ENCODE data around the gene SCT. TPM values are rescaled to one million over a fixed set of nuclear protein-coding genes. Genes with fewer than 3 reads are reported as not detected.

The SCT gene
- polyA plus RNA-seq, 3 donors, result not detected

DNA sequence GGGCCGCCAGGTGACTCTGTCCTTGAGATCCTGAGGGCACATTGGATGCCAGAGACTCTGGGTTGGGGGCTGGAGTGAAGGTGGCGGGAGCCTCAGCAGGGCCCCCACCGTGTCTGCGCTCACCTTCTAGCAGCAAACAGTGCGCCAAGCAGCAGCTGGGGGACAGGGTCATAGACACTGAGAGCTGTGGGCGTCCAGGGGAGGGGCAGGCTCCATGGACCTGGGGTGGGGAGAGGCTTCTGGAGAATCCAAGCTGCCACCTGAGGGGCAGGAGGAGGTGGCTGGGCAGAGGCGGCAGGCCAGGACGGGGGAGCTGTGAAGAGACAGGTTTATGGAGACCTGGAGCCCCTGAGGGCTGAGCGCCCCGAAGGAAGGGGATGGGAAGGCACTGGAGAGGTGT, 42.7 kb downstream of the SCT start:
- Histone ChIP-seq H4K20me1 (ENCODE audit: insufficient read depth, low read length) (peaks cover 81% of the 10 kb centered on the region), H3K9me3 (replicated peaks in 1 of 2; ENCODE audit: control insufficient read depth in 1 of 2, insufficient read depth in 1 of 2, low read length in 2 of 2) (no peaks in the 10 kb centered on the region), H2AFZ (ENCODE audit: insufficient read depth, low read depth, low read length, poor library complexity, severe bottlenecking) (no peak overlapping the region), H3K9ac (ENCODE audit: insufficient read depth, low read length, poor library complexity, severe bottlenecking) (no peak overlapping the region), H3K4me2 (replicated peaks; ENCODE audit: extremely low read depth, low read length, poor library complexity, severe bottlenecking) (no peak overlapping the region), H3K4me3 (replicated peaks in 1 of 3; ENCODE audit: low read depth in 2 of 3, low read length in 3 of 3) (no peak overlapping the region), H3K79me2 (ENCODE audit: insufficient read depth, low read length) (peaks cover 67% of the 10 kb centered on the region), H3K4me1 (ENCODE audit: control insufficient read depth in 1 of 2, insufficient read depth in 2 of 2, low read length in 2 of 2) (peaks cover 23 to 32% of the 10 kb centered on the region in 2 donors), H3K36me3 (replicated peaks in 1 of 2; ENCODE audit: control insufficient read depth in 1 of 2, insufficient read depth in 2 of 2, low read length in 2 of 2) (peaks cover 45 to 60% of the 10 kb centered on the region in 2 donors), H3K27ac (ENCODE audit: low read depth in 1 of 2, low read length in 2 of 2) (no peak overlapping the region), H3K27me3 (ENCODE audit: control insufficient read depth in 2 of 2, insufficient read depth in 2 of 2, low read length in 2 of 2) (no peaks in the 10 kb centered on the region)
- intact Hi-C loops (cut with micrococcal nuclease), result no loop called here
- peaks cover 55 to 72% of the 10 kb centered on the region in 2 donors for H3K36me3 Mint-ChIP-seq
- H3K4me3 Mint-ChIP-seq, result no peak overlapping the region
- DNase-seq, result no peak
- peak overlapping the region in 1 of 7 donors; percentile 68 for H3K27ac Mint-ChIP-seq
- WGBS (ENCODE audit: insufficient coverage), result 98% methylated on average over 5 of the region's 10 CpGs
- TF ChIP-seq, protein P1, sequence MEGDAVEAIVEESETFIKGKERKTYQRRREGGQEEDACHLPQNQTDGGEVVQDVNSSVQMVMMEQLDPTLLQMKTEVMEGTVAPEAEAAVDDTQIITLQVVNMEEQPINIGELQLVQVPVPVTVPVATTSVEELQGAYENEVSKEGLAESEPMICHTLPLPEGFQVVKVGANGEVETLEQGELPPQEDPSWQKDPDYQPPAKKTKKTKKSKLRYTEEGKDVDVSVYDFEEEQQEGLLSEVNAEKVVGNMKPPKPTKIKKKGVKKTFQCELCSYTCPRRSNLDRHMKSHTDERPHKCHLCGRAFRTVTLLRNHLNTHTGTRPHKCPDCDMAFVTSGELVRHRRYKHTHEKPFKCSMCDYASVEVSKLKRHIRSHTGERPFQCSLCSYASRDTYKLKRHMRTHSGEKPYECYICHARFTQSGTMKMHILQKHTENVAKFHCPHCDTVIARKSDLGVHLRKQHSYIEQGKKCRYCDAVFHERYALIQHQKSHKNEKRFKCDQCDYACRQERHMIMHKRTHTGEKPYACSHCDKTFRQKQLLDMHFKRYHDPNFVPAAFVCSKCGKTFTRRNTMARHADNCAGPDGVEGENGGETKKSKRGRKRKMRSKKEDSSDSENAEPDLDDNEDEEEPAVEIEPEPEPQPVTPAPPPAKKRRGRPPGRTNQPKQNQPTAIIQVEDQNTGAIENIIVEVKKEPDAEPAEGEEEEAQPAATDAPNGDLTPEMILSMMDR (IDR thresholded peaks at IDR 0.05), result no peak
- H3K4me1 Mint-ChIP-seq, result peaks cover 34% of the 10 kb centered on the region
- H3K9me3 Mint-ChIP-seq, result no peaks in the 10 kb centered on the region
- H3K27me3 Mint-ChIP-seq (ENCODE audit: low read depth in 3 of 3), result no peaks in the 10 kb centered on the region

DNA sequence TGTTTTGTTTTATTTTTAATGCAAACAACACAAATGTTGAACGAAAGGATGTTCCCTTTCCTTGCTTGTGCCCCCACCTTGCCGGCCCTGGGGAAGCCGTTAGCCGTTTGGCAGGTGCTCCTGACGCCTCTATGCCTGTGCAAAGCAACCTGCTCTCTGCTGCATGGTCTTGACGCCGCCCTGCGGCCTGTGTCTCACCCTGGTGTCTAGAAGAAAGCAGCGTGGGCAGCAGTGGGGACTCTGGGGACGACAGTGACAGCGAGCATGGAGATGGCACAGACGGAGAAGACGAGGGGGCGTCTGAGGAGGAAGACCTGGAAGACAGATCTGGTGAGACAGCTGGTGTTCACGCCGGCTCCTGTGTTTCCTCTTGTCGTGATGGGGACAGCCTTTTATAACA, 45.2 kb downstream of the SCT start:
- Histone ChIP-seq H3K27ac (ENCODE audit: low read depth in 1 of 2, low read length in 2 of 2) (no peak overlapping the region), H3K9me3 (replicated peaks in 1 of 2; ENCODE audit: control insufficient read depth in 1 of 2, insufficient read depth in 1 of 2, low read length in 2 of 2) (no peaks in the 10 kb centered on the region), H2AFZ (ENCODE audit: insufficient read depth, low read depth, low read length, poor library complexity, severe bottlenecking) (no peak overlapping the region), H3K36me3 (replicated peaks in 1 of 2; ENCODE audit: control insufficient read depth in 1 of 2, insufficient read depth in 2 of 2, low read length in 2 of 2) (peaks cover 35 to 44% of the 10 kb centered on the region in 2 donors), H4K20me1 (ENCODE audit: insufficient read depth, low read length) (peaks cover 90% of the 10 kb centered on the region), H3K4me3 (replicated peaks in 1 of 3; ENCODE audit: low read depth in 2 of 3, low read length in 3 of 3) (no peak overlapping the region), H3K4me1 (ENCODE audit: control insufficient read depth in 1 of 2, insufficient read depth in 2 of 2, low read length in 2 of 2) (peaks cover 16 to 34% of the 10 kb centered on the region in 2 donors), H3K4me2 (replicated peaks; ENCODE audit: extremely low read depth, low read length, poor library complexity, severe bottlenecking) (no peak overlapping the region), H3K27me3 (ENCODE audit: control insufficient read depth in 2 of 2, insufficient read depth in 2 of 2, low read length in 2 of 2) (no peaks in the 10 kb centered on the region), H3K79me2 (ENCODE audit: insufficient read depth, low read length) (peaks cover 82% of the 10 kb centered on the region), H3K9ac (ENCODE audit: insufficient read depth, low read length, poor library complexity, severe bottlenecking) (no peak overlapping the region)
- no peak for DNase-seq
- intact Hi-C loops (cut with micrococcal nuclease), result no loop called here
- H3K4me3 Mint-ChIP-seq, result no peak overlapping the region
- TF ChIP-seq, protein P1 (IDR thresholded peaks at IDR 0.05), result no peak
- H3K9me3 Mint-ChIP-seq, result peaks cover 0 to 3% (median 0%) of the 10 kb centered on the region in 7 donors
- 96% methylated on average over 15 of the region's 17 CpGs for WGBS (ENCODE audit: insufficient coverage)
- H3K4me1 Mint-ChIP-seq, result peaks cover 37% of the 10 kb centered on the region
- peaks cover 36 to 52% of the 10 kb centered on the region in 2 donors for H3K36me3 Mint-ChIP-seq
- H3K27me3 Mint-ChIP-seq (ENCODE audit: low read depth in 3 of 3), result no peaks in the 10 kb centered on the region
- H3K27ac Mint-ChIP-seq, result peak overlapping the region in 2 of 7 donors; percentile 30 to 83
